A673 (cell line): Measurements from ENCODE around the gene PDGFB. TPM values are rescaled to one million over a fixed set of nuclear protein-coding genes. Genes with fewer than 3 reads are reported as not detected.

Experiments used
- BruUV-seq: library from RNA; stranded (reverse); fragments of 400-500 nt; replicated peaks from 2 replicates; lab custom pipeline; 2021; lab: Mats Ljungman, UMichigan
- CTCF ChIA-PET: fragments of 300-600 bp; sonication (Branson Sonifier 250); formaldehyde crosslinking; loops from one replicate; lab custom pipeline; 2022; ENCODE audit warnings: antibody characterized with exemption; lab: Charles Lee
- POLR2A ChIA-PET: fragments of 300-600 bp; sonication (Branson Sonifier 250); formaldehyde crosslinking; loops from one replicate; lab custom pipeline; 2022; ENCODE audit warnings: antibody characterized with exemption; ENCODE audit not compliant: low non-redundant PET; lab: Charles Lee
- DNase-seq: peaks from one replicate; pipeline ENCODE4 v3.0.0-alpha.2; 2015; ENCODE audit warnings: low spot score
- H3K27ac ChIP-seq: fragments of 200-600 bp; sonication (generic); 2 replicates; pipeline ENCODE4 v1.5.1; 2016; ENCODE audit warnings: mixed run types, low read depth, mild to moderate bottlenecking, mixed read lengths, antibody characterized with exemption, low read length; ENCODE audit not compliant: poor library complexity, severe bottlenecking
- H3K27me3 ChIP-seq: fragments of 200-600 bp; sonication (generic); replicated peaks from 2 replicates; pipeline ENCODE4 v1.6.1; 2017; ENCODE audit warnings: mixed run types, low read depth, mild to moderate bottlenecking, mixed read lengths, antibody characterized with exemption, low read length; ENCODE audit not compliant: insufficient read depth, poor library complexity
- H3K36me3 ChIP-seq: fragments of 200-600 bp; sonication (generic); 2 replicates; pipeline ENCODE4 v1.6.1; 2016; ENCODE audit warnings: mixed run types, mild to moderate bottlenecking, mixed read lengths, antibody characterized with exemption, low read length; ENCODE audit not compliant: insufficient read depth, poor library complexity, severe bottlenecking
- H3K4me1 ChIP-seq: fragments of 200-600 bp; sonication (generic); 2 replicates; pipeline ENCODE4 v1.6.1; 2017; ENCODE audit warnings: mixed run types, mild to moderate bottlenecking, mixed read lengths, antibody characterized with exemption, low read length; ENCODE audit not compliant: insufficient read depth, poor library complexity, severe bottlenecking
- H3K4me3 ChIP-seq: fragments of 200-600 bp; sonication (generic); 2 replicates; pipeline ENCODE4 v1.5.1; 2016; ENCODE audit warnings: low read depth, mixed run types, mild to moderate bottlenecking, mixed read lengths, low read length; ENCODE audit not compliant: poor library complexity, severe bottlenecking
- H3K9me3 ChIP-seq: fragments of 200-600 bp; sonication (generic); 2 replicates; pipeline ENCODE4 v1.6.1; 2016; ENCODE audit warnings: mixed run types, low read depth, mild to moderate bottlenecking, mixed read lengths, antibody characterized with exemption, low read length; ENCODE audit not compliant: poor library complexity, severe bottlenecking
- EZH2 ChIP-seq: fragments of 200-600 bp; sonication (generic); IDR thresholded peaks from 2 replicates; pipeline ENCODE4 v1.6.1; 2017; ENCODE audit warnings: borderline replicate concordance, low read depth, mild to moderate bottlenecking, mixed read lengths, antibody characterized with exemption, low read length; ENCODE audit not compliant: poor library complexity, severe bottlenecking
- intact Hi-C: fragments of 100-400 bp; cut with micrococcal nuclease; formaldehyde crosslinking; loops from one replicate; pipeline ENCODE4 v1.10.0; 2022; ENCODE audit not compliant: unreplicated experiment
- total RNA-seq: library from RNA; stranded (reverse); gene quantifications from 2 replicates; pipeline ENCODE4 v1.2.3, GENCODE V29; 2021
- TF ChIP-seq, protein P1 (sequence below): fragments of 300-800, 200-600 bp; sonication (generic); conservative IDR thresholded peaks from 2 replicates; pipeline ENCODE4 v1.5.1; 2017; ENCODE audit warnings: low read depth, mild to moderate bottlenecking, antibody characterized with exemption, low read length, moderate library complexity, mixed read lengths

The PDGFB gene
- total RNA-seq, 1 experiment from 2014 or later = 0.09 TPM

DNA sequence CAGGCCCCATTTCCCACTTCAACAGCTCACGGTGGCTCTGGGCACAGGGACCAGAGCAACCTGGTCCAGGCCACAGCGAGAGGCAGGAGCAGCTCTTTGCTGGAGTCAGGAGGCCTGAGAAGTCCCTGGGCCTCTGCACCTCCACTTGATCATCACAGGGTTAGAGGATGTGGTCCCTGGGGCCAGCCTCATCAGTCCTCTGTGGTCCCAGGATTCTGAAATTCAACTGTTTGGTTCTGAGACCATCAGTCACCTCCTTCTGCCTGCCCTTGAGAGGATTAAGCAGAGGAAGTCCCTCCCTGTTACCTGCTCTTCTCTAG is 67.4 kb downstream of the PDGFB start:
- H3K27me3 ChIP-seq = no peaks in the 10 kb centered on the region
- H3K27ac ChIP-seq = no peak overlapping the region
- H3K4me3 ChIP-seq = no peak overlapping the region
- H3K9me3 ChIP-seq = no peaks in the 10 kb centered on the region
- no peak for TF ChIP-seq EZH2
- TF ChIP-seq, protein P1, sequence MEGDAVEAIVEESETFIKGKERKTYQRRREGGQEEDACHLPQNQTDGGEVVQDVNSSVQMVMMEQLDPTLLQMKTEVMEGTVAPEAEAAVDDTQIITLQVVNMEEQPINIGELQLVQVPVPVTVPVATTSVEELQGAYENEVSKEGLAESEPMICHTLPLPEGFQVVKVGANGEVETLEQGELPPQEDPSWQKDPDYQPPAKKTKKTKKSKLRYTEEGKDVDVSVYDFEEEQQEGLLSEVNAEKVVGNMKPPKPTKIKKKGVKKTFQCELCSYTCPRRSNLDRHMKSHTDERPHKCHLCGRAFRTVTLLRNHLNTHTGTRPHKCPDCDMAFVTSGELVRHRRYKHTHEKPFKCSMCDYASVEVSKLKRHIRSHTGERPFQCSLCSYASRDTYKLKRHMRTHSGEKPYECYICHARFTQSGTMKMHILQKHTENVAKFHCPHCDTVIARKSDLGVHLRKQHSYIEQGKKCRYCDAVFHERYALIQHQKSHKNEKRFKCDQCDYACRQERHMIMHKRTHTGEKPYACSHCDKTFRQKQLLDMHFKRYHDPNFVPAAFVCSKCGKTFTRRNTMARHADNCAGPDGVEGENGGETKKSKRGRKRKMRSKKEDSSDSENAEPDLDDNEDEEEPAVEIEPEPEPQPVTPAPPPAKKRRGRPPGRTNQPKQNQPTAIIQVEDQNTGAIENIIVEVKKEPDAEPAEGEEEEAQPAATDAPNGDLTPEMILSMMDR = no peak
- H3K36me3 ChIP-seq = no peaks in the 10 kb centered on the region
- BruUV-seq = no TSS peak
- POLR2A ChIA-PET = interaction anchor here (0.6 kb wide), 1 partner anchor 142 kb away, joined by 5 read pairs; no protein-coding TSS in a partner anchor
- CTCF ChIA-PET = interaction anchor here (0.5 to 0.6 kb wide), 2 partner anchors 36 to 175 kb away, joined by 5 to 15 read pairs; no protein-coding TSS in a partner anchor
- no peak for DNase-seq
- intact Hi-C loops = loop anchor here (10.0 kb wide), 2 partner anchors 67 to 867 kb away; partner anchors contain the start of gene PDGFB
- peaks cover 20% of the 10 kb centered on the region for H3K4me1 ChIP-seq

DNA sequence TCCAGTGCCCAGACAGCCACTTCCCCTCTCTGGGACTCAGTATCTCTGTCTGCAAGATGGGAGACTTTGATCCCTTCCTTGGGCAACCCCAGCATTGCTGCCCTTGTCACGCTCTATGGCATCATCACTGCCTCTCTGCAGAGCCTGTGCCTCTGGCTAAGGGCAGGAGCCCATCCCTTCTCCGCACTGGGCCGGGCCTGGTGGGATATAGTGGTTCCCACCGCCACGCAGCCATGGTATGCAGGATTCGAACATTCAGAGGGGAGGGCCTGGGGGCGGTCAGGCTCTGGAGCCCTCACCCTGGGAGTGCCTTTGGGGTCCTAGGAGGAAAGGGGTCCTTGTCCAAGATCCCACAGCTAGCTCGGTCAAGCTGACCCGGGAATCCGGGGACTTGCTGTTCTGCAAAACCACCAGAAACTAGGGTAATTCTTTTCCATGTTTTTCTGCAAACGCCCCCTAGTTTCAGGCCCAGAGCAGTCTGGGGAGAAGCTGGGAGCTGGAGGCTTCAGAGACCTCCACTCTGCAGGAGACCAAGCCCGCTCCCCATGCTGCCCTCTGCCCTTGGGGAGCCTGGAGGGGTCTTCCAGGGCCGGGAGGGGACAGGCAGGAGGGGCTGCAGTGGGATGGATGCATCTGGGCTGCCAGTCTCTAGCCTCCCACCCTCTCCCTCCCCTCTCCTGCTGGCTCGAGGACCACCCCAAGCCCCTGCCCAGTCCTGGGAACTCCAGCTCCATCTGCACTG is 67.9 kb downstream of the PDGFB start:
- Histone ChIP-seq H3K4me3 (no peak overlapping the region), H3K36me3 (no peaks in the 10 kb centered on the region), H3K4me1 (peaks cover 20% of the 10 kb centered on the region), H3K27me3 (no peaks in the 10 kb centered on the region), H3K27ac (no peak overlapping the region), H3K9me3 (no peaks in the 10 kb centered on the region)
- POLR2A ChIA-PET = interaction anchor here (0.6 kb wide), 1 partner anchor 142 kb away, joined by 5 read pairs; no protein-coding TSS in a partner anchor
- BruUV-seq = no TSS peak
- no peak for DNase-seq
- no peak for TF ChIP-seq EZH2
- TF ChIP-seq, protein P1 = no peak
- intact Hi-C loops = loop anchor here (10.0 kb wide), 2 partner anchors 68 to 868 kb away; partner anchors contain the start of gene PDGFB
- CTCF ChIA-PET = interaction anchor here (0.5 to 0.6 kb wide), 2 partner anchors 36 to 174 kb away, joined by 5 to 15 read pairs; no protein-coding TSS in a partner anchor

DNA sequence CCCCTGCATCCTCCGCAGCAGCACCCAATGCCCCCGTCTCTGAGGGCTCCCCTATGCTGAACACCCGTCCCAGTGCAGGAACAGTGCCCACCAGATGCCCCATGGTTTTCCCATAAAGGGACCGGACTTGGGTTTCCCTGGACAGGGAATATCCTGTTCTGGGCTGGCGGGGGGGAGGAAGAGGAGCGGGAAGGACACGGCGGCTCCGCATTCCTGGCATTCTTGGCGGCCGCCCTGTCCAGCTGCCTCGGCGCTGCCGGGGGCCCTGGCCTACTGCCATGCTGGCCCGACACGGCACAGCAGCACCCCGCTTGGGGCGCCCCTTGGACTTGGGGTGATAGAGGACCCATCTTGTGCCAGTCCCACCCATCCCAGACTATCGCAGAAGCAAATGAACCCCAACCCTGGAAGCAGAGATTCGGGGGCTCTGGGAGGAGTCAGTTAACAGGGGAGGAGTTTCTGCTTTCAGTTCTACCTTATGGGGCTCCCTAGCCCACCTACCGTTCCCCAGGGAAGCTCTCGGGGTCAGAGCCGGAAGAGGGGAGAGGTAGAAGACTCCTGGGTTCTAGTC is 68.6 kb downstream of the PDGFB start:
- no TSS peak for BruUV-seq
- TF ChIP-seq EZH2 = no peak
- TF ChIP-seq, protein P1 = no peak
- intact Hi-C loops = loop anchor here (10.0 kb wide), 2 partner anchors 69 to 869 kb away; partner anchors contain the start of gene PDGFB
- Histone ChIP-seq H3K4me3 (no peak overlapping the region), H3K27ac (no peak overlapping the region), H3K27me3 (no peaks in the 10 kb centered on the region), H3K9me3 (no peaks in the 10 kb centered on the region), H3K4me1 (peaks cover 20% of the 10 kb centered on the region), H3K36me3 (no peaks in the 10 kb centered on the region)
- ChIA-PET CTCF (no interaction called here), POLR2A (interaction anchor here (0.7 kb wide), 1 partner anchor 183 kb away, joined by 3 read pairs; no protein-coding TSS in a partner anchor)
- DNase-seq = no peak
